ENCODE results near the gene LRP10.
"Not testable (repeated sequence)": the region's sequence is repeated elsewhere in the genome, so short reads cannot be mapped to it uniquely, and the experiment has no call there.

LRP10 gene

DNA sequence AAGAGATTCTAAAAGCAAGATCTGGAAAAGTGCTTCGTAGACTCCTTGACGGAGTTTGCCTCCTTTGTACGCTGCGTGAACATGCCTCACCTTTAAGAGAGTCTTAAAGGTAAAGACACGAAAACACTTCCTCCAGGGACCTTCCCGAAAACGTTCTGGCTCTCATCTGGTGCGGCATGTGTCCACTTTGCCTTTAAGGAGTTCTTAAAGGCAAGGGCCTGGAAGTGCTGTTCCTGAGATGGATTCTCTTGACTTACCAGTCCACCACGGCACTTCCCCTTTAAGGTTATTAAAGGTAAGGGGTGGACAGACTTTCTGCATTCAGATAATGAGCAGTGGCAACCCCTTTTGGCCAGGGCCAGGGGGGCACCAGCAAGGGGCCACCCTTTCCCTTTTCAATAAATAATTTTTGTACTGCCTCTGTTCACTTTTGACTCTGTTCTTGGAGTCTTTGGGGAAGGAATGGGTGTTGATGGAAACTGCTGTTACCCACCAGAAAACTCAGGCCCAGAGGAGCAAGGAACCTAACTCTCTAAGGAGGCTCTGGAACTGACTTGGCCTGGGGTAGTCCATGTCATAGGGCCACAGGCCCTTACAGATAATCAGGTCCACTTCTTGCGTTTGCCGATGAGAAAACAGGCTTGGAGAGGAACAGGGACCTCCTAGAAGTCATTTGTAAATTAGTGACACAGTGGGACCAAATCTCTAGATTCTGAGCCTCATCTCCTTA is 15.9 kb downstream of the LRP10 start:
- DNase-seq: no peak

GRCh38 chr14:22887990-22888378 is 16.4 kb downstream of the LRP10 start:
- DNase-seq: no peak

DNA sequence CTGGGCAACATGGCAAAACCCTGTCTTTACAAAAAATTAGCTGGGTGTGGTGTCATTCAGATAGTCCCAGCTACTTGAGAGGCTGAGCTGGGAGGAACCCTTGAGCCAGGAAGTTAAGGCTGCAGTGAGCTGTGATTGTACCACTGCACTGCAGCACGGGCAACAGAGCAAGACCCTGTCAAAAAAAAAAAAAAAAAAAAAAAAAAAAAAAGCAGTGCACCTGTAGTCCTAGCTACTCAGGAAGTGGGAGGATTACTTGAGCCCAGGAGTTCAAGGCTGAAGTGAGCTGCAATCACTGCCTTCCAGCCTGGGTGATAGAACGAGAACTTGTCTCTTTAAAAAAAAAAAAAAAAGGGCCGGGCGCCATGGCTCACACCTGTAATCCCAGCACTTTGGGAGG is 17.1 kb downstream of the LRP10 start:
- DNase-seq: no peak

DNA sequence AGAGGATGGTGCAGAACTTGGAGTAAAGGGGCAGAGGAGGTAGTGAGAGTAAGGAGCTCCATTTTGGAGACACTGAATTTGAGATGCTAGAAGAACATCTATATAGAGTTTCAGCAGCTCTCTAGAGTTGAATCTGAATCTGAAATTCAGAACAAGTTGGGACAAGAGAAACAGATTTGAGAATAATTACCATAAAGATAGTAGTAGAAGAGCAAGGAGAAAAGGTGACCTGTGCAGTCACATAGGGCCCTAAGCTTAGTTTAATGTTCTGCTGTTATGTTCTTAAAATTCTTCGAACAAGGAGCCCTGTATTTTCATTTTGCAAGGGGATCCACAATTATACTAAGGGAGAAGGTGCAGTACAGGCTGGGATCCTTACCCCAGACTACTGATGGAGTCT is 18.9 kb downstream of the LRP10 start:
- DNase-seq: no peak

GRCh38 chr14:22892488-22892887 is 20.9 kb downstream of the LRP10 start:
- no peak for DNase-seq

- no peak for DNase-seq
Observed at GRCh38 chr14:22893706-22894105, 22.2 kb downstream of the LRP10 start.

- no peak for DNase-seq
Observed at GRCh38 chr14:22895402-22895801, 23.9 kb downstream of the LRP10 start.

- DNase-seq: no peak
Observed at GRCh38 chr14:22896356-22896755, 24.8 kb downstream of the LRP10 start.

DNA sequence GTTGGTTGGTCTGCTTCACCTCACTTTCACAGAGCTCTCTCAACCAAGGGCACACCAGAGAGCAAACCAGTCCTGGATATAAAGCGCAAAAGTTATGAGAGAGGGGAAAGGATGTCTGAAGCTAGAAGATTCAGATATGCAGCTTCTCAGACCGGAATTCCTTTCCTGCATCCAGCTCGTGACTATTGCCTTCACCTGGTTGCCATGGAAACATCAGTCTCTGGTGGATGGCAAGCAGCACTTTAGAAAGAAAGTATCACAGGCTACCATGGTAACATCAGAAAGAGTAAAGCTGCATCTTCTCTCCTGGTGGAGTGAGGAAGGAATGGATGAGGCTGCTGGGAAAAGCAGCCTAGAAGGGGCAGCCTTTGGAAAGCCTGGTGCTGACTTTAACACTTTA is 25.2 kb downstream of the LRP10 start:
- no peak for DNase-seq

GRCh38 chr14:22897357-22897756 is 25.8 kb downstream of the LRP10 start:
- no peak for DNase-seq

DNA sequence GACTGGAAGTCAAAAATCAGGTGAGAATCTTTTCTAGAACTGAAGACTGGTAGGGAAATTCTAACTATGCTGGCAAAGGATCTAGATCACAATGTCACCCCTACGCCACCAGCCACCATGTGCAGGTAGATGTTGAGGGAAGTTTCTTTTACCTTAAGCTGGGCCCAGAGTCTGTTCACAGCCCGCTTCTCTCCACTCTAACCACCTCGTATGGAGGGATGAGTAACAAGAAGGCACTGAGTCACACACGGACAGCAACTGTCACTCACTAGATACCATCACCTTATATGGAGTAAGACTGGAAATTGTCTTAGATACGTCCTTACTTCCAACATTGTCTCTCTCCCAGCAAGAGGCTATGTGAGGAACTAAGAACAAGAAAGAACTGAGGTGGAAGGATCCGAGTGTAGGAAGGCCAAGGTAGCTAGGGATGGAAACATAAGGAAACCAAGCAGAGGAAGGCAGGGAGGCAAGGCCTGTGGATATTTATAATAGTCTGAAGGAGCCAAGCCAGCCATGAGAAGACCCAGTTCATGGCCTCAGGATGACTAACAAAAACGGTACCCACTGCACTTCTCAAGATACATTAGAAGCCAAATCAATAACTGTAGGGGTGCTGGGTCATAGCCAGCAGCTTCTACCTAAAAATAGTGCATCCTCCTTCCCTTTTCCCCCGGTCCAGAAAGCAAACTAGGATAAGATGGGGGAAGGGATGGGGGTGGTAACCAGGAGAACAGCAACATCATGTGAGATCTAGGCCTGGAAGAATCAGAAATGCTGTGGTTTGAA is 27.0 kb downstream of the LRP10 start:
- no peak for DNase-seq

DNA sequence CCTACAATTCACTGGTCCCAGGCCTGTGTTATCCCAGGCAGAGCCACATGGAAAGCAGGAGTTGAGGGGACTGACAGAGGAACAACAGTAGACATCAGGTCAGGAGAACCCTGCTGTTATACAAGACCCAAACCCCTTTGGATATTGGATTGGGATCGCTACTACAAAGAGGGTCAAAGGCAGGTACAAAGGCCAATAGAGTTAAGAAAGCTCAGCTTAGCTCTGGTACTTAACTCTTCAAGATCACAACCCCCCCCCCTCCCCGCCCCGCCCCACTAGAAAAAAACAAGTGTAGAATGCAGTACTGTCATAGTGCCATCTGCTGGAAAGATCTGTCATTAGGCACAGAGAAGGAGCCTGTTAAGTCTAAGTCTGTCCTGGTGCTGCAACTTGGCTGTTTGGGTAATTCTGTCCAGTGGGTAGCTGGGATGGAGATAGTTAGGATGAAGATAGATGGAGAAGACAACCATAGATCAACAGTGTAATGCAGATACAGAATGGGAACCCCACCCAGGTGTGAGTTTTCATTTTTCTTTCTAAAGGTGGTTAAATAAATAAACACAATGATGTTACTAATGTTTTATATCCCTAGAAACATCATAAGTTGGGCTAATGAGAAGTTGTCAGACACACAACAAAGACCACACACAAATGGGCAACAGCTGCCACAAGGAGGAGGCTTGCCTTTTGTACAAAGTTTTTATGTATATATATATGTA is 28.7 kb downstream of the LRP10 start:
- DNase-seq: no peak

DNA sequence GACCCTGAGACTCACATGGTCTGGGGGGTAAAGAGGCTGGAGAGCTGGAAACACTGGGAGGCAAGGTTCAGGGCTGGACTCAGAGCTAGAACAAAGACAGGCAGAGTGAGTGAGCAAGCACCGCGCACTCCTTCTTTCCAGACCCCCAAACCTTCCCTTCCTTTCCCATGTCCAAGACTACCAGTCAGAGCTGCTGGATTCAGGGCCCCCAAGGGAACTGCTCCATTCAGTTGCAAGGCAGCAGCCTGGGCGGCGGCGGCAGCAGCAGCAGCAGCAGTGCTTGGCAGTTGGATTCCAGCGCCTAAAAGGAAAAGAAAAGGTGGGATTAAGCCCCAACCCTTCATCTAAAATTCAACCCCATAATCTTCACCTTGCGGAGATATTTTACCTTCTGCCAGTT is 30.3 kb downstream of the LRP10 start:
- no peak for DNase-seq

GRCh38 chr14:22903742-22904087 is 32.2 kb downstream of the LRP10 start:
- no peak for DNase-seq

DNA sequence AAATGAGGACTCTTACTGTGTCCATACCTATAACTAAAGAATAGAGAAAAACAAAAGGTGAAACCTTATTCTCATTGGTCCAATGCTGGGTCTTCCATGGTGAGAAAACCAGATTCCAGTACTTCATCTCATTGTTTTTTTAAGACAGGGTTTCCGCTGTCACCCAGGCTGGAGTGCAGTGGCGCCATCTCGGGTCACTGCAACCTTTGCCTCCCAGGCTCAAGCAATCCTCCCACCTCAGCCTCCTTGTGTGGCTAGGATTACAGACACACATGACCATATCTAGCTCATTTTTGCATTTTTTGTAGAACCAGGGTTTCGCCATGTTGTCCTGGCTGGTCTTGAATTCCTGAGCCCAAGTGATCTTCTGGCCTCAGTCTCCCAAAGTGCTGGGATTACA is 34.1 kb downstream of the LRP10 start:
- DNase-seq: no peak

GRCh38 chr14:22906073-22906472 is 34.5 kb downstream of the LRP10 start:
- DNase-seq: no peak

- no peak for DNase-seq
Observed at GRCh38 chr14:22907429-22907828, 35.9 kb downstream of the LRP10 start.

DNA sequence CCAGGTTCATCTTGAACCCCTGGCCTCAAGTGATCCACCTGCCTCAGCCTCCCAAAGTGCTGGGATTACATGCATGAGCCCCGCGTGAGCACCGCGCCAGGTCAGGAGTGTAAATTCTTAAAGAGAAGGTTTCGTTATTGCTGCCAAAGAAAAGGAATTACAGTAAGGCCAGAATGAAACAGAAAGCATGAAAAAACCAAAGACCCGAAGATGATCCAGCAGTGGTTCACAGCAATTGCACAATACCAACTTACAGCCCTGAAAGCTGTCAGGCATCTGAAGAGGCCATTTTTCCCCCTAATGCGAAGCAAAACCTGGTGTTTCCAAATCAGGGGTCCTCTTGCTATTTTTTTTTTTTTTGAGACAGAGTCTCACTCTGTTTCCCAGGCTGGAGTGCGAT is 37.1 kb downstream of the LRP10 start:
- DNase-seq: no peak

DNA sequence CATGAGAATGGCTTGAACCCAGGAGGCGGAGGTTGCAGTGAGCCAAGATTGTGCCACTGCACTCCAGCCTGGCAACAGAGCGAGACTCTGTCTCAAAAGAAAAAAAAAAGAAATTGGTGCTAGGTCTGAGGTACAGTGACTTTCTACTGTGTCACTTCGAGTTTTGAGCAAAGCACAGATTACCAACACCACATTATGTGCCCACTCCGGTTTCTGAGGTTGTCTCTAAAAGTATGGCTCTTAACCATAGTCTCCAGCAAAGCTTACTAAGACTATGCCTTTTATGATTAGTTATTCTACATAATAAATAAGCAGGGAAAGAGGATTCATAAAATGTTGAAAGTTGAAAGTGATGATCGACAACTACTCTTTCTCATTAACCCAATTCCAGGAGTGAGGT is 39.4 kb downstream of the LRP10 start:
- no peak for DNase-seq

DNA sequence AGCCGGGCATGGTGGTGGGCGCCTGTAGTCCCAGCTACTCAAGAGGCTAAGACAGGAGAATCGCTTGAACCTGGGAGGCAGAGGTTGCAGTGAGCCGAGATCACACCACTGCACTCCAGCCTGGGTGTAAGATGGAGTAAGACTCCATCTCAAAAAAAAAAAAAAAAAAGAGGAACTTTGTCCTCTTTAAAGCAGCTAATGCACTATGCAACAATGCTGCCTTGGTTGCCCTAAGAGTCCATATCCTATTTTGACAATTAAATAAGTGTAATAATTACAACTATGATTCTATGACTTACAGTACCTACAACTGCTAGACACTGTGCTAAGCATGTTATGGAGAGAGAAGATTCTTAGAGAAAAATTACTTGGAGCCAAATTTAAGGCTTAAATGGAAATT is 43.3 kb downstream of the LRP10 start:
- not testable (repeated sequence) for DNase-seq

DNA sequence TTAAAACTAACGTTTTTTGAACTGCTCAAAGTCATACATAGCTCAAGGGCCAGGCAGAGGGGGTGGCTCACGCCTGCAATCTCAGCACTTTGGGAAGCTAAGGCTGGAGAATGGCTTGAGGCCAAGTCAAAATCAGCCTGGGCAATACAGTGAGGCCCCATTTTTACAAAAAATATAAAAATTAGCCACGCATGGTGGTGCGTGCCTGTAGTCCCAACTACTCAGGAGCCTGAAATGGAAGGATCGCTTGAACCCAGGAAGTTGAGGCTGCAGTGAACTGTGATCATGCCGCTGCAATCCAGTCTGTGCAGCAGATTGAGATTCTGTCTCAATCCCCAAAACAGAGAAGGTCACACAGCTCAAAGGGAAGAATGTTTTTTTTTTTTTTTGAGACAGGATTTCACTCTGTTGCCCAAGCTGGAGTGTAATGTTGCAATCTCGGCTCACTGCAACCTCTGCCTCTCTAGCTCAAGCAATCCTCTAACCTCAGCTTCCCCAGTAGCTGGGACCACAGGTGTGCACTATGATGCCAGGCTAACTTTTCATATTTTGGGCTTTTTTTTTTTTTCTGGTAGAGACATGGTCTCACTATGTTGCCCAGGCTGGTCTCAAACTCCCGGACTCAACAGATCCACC is 44.5 kb downstream of the LRP10 start:
- DNase-seq: no peak

- peak; percentile 33 for DNase-seq
Observed at GRCh38 chr14:22918804-22919600, 47.5 kb downstream of the LRP10 start, which contains the start of gene RBM23. RBM23 (minus strand) TSS chr14:22919149.

DNA sequence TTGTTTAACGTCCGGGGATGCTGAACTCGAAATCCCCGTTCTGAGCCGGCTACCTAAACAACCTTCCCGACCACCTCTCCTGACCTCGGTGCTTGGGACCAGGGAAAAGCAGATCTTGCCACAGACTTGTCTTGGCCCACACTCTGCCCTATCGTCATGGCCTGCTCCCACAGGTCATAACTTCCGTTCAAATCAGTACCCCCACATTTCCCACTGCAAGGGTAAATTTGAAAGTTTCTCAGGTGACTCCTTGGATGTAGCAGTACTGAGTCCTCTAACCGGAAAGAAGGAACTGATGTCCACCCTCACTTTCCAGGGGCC is 48.0 kb downstream of the LRP10 start:
- DNase-seq: no peak

All from 8988T (cell line).